Measurements from ENCODE around the gene MTHFR. TPM values are rescaled to one million over a fixed set of nuclear protein-coding genes. Genes with fewer than 3 reads are reported as not detected.
A peak's percentile ranks its signal among the peaks of the same experiment; 100 is the strongest.

Gene MTHFR
- total RNA-seq, 2 donors from 2014 or later: 26.4 to 30.1 TPM

DNA sequence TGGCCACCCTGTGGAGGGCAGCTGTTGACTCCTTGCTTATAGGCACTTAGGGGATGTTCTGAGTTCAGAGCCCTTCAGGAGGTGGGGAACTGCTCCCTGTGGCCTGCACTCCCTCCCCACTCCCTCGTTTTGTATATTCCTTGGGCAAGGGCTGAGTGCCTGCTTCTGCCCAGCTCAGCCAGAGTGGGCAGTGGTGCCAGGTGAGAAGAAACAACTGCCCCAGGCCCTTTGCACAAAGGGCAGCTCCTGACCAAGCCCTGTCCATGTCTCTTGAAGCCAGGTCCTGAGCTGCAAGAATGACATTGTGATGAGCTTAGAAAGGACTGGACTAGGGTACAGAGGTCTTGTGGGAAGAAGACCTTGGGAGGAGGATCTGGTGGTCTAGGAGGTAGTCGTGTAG, 67.7 kb downstream of the MTHFR start:
- 64 to 70% methylated on average over 2 of the region's 2 CpGs for WGBS, 2 donors

DNA sequence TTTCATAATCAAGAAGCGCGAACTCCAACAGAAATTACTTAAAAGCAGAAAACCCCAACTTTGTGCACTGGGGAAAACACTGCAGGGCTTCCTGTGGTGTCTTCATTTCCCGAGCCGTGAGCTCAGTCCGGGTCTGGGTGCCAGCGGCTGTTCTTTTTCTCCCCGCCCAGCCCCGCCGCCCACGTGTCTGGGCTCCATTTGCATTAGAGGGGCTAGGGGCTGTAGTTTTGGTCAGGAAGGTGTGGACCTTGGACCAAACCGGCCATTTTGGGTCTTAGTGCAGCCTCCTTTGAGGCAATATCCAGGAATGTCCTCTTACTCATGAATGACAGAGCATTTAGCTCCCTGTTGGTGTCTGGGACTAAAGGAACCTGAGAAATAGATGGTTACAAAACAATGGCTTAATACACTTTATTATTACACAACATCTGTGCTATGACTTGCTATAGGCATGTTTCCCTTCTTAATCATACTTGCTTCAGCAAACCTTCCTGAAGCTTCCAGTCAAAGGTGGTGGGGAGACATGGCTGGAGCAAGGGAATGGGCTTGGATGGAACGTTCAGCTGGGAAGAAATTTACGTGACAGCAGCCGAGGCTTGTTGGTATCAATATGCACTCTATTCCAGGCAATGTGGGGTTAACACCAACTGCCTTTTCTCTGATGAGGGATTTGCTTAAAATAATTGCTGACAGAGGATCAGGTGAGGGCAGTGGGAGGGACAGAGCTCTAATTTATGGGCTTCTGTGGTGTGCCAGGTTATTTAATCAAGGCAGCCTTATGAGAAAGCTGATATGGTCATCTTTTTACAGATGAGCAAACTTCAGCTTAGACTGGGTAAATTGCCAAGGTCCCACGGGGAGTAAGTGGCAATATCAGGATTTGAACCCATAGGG, 68.8 kb downstream of the MTHFR start:
- Histone ChIP-seq H3K36me3 (replicated peaks in 1 of 2; ENCODE audit: insufficient read depth in 1 of 2, low read depth in 2 of 2) (no peaks in the 10 kb centered on the region), H3K27ac (peak overlapping the region; percentile 59 to 92 (median 77)), H3K9me3 (no peaks in the 10 kb centered on the region), H3K4me3 (peak overlapping the region; percentile 70 to 91), H3K27me3 (no peaks in the 10 kb centered on the region), H3K4me1 (peaks cover 22% of the 10 kb centered on the region)
- peak in 2 of 3 donors; percentile 22 to 45 for TF ChIP-seq POLR2A (IDR thresholded peaks at IDR 0.05)
- TF ChIP-seq, protein P1, sequence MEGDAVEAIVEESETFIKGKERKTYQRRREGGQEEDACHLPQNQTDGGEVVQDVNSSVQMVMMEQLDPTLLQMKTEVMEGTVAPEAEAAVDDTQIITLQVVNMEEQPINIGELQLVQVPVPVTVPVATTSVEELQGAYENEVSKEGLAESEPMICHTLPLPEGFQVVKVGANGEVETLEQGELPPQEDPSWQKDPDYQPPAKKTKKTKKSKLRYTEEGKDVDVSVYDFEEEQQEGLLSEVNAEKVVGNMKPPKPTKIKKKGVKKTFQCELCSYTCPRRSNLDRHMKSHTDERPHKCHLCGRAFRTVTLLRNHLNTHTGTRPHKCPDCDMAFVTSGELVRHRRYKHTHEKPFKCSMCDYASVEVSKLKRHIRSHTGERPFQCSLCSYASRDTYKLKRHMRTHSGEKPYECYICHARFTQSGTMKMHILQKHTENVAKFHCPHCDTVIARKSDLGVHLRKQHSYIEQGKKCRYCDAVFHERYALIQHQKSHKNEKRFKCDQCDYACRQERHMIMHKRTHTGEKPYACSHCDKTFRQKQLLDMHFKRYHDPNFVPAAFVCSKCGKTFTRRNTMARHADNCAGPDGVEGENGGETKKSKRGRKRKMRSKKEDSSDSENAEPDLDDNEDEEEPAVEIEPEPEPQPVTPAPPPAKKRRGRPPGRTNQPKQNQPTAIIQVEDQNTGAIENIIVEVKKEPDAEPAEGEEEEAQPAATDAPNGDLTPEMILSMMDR (IDR thresholded peaks at IDR 0.05): no peak
- intact Hi-C loops (cut with DNase I): no loop called here
- DNase-seq (peak; percentile 56 to 64 (median 59)), ATAC-seq (peak; percentile 57)
- WGBS, 2 donors: 6 to 8% methylated on average over 15 of the region's 15 CpGs

More for the DNA sequence above, 67.7 kb downstream of the MTHFR start:
- no peak for TF ChIP-seq POLR2A (IDR thresholded peaks at IDR 0.05)
- TF ChIP-seq, protein P1 (IDR thresholded peaks at IDR 0.05): no peak
- H3K9me3 ChIP-seq: no peaks in the 10 kb centered on the region
- H3K36me3 ChIP-seq (replicated peaks in 1 of 2; ENCODE audit: insufficient read depth in 1 of 2, low read depth in 2 of 2): no peaks in the 10 kb centered on the region
- ATAC-seq (no peak), DNase-seq (no peak)
- no peak overlapping the region for H3K27ac ChIP-seq
- no peaks in the 10 kb centered on the region for H3K27me3 ChIP-seq
- intact Hi-C loops (cut with DNase I): no loop called here
- H3K4me1 ChIP-seq: peaks cover 15% of the 10 kb centered on the region
- no peak overlapping the region for H3K4me3 ChIP-seq

DNA sequence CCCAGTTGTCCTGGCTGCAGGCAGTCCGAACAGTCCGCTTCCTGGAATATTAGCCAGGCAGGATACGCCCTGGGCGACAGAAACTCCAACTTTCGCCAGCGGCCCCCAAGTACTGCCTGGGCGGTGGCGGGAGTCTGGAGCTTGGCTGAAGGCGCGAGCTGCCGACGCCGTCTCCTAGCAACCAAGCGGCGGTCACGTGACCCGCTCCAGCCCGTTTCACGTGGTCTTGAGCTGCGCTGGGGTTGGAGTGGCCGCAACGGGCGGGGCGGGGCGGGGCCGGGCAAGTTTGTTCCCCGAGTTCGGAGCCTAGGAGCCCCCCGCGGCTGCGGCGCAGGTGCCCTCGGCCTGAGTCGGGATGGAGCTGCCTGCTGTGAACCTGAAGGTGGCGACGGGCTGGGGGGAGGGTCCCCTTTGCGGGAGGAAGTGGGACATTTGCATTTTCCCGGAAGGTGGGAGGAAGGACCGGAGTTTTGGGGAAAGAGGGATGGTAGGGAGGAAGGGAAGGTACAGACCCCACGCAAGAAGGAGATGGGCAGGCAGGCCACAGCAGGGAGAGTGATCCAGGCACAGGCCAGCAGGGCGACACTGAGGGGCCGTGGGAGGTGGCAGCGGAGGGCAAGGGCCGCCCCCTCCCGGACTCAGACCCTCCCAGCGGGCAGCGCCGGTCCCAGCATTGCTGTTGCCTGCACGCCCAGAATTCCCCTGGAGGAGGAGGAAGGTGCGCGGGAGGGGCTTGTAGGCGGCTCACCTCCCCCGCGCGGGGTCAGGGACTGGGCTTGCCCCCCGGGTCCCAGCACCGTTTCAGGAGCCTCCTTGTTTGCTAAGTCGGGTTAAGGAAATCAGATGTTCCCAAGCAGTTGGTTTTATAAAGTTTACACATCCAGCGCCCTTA, 69.7 kb downstream of the MTHFR start, which contains the start of gene AGTRAP:
TSS of gene AGTRAP (plus strand) at position 283 of the 892 bp plus-strand sequence. CDS start at position 356, 73 bp downstream.
- Histone ChIP-seq H3K9me3 (no peaks in the 10 kb centered on the region), H3K4me3 (peak within 1 kb of the TSS; percentile 70 to 91), H3K27ac (peak within 1 kb of the TSS; percentile 59 to 92 (median 77)), H3K27me3 (no peaks in the 10 kb centered on the region), H3K36me3 (replicated peaks in 1 of 2; ENCODE audit: insufficient read depth in 1 of 2, low read depth in 2 of 2) (no peaks in the 10 kb centered on the region), H3K4me1 (peaks cover 29% of the 10 kb centered on the region)
- intact Hi-C loops (cut with DNase I): no loop called here
- 0 to 1% methylated on average over 30 to 58 of the region's 59 CpGs for whole genome bisulfite sequencing, 2 donors
- TF ChIP-seq, protein P1 (IDR thresholded peaks at IDR 0.05): peak in 3 of 7 experiments; percentile 5 to 32 (median 14)
- peak in 1 of 3 donors; percentile 50 for TF ChIP-seq POLR2A (IDR thresholded peaks at IDR 0.05)
- DNase-seq (peak; percentile 96 to 98 (median 97)), ATAC-seq (peak; percentile 84)

Small RNAs within 50 kb of the gene (small RNA-seq; reads per million reads assigned to genes)
- gene RF02156 (not detected), gene RF02157 (not detected), gene RF02158 (not detected)

Other genes with a start within 250 kb of the MTHFR start
- gene FBXO2, start 151.5 kb downstream of the MTHFR start, total RNA-seq: 10 to 100 TPM; 57.4 to 87.4 TPM
- 10 to 100 TPM; 12.9 to 30.6 TPM for gene FBXO44, start 151.1 kb downstream of the MTHFR start, total RNA-seq
- 1 to 10 TPM; 6.3 to 7.5 TPM for gene FBXO6, start 141.8 kb downstream of the MTHFR start, total RNA-seq
- 10 to 100 TPM in 1 of 2 donors, 1 to 10 TPM in 1; 6.9 to 31.6 TPM for gene MAD2L2, start 124.8 kb downstream of the MTHFR start, total RNA-seq
- not detected for gene DRAXIN, start 114.3 kb downstream of the MTHFR start, total RNA-seq
- gene AGTRAP, start 69.8 kb downstream of the MTHFR start, total RNA-seq: 10 to 100 TPM; 16.8 to 24.6 TPM
- not detected for gene C1orf167, start 43.8 kb downstream of the MTHFR start, total RNA-seq
- gene CLCN6, start 227 bp upstream of the MTHFR start, total RNA-seq: 10 to 100 TPM in 1 of 2 donors, 1 to 10 TPM in 1; 7.0 to 23.7 TPM
- 10 to 100 TPM in 1 of 2 donors, not detected in 1; 25.4 TPM for gene NPPA, start 41.8 kb upstream of the MTHFR start, total RNA-seq
- not detected for gene NPPB, start 53.0 kb upstream of the MTHFR start, total RNA-seq
- 10 to 100 TPM; 67.7 to 87.0 TPM for gene KIAA2013, start 120.5 kb upstream of the MTHFR start, total RNA-seq
- gene PLOD1, start 128.8 kb upstream of the MTHFR start, total RNA-seq: 10 to 100 TPM; 30.9 to 39.6 TPM
- 10 to 100 TPM; 20.1 to 20.8 TPM for gene MFN2, start 174.5 kb upstream of the MTHFR start, total RNA-seq
- gene MIIP, start 213.5 kb upstream of the MTHFR start, total RNA-seq: 10 to 100 TPM; 23.7 to 25.9 TPM